HL-60/S4 treated with retinoic acid at 250 ng/mL for 4 days and 3 days (cell line): ENCODE measurements around the gene CDH23.
"Not testable (repeated sequence)": the region's sequence is repeated elsewhere in the genome, so short reads cannot be mapped to it uniquely, and the experiment has no call there.

Source experiments
- in situ Hi-C: fragments of 300-500 bp; cut with MboI; formaldehyde crosslinking; loops from 2 replicates; pipeline ENCODE4 v1.7.0; 2022; ENCODE audit warnings: low sequenced_read_pairs

The CDH23 gene

DNA sequence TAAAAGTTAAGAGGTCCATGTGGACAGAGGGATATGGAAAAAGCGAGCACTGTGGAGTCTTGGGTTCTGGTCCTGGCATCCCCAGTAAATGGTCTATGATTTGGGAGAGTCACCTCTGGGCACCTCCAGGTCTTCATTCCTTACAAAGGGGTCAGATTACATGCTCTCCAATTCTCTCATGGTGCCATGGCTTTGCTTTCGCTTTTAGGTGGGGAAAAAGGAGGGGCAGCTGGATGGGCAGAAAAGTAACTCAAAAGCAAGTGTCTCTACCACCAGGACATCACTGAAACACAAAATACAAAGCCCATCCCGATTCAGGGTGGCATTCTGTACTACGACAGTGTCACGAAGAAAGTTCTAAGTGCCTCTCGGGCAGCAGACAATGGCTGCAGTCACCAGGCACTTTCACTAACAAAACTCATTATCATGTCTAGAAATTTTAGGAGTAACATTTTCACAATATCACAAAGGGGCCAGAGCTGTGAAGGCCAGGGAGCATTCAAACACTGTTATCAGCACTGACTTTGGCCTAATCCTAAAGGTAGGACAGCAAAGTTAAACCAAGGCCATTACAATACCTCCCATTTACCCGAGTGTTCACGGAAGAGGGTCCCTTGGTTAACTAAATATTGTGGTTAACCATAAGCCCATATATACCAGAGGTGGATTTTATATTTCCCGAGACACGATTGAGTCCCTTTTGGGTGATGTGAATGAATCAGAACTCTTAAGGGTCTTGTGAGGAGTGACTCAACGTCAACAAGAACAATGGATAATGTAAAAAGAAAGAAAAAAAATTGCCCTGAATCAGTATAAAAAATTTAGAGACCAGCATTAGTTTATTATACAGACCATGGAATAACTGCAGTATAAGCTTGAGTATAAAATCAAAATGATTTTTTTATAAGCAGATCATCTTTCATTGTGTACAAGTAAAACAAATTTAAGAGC is 451.9 kb downstream of the CDH23 start:
- in situ Hi-C loops = no loop called here

DNA sequence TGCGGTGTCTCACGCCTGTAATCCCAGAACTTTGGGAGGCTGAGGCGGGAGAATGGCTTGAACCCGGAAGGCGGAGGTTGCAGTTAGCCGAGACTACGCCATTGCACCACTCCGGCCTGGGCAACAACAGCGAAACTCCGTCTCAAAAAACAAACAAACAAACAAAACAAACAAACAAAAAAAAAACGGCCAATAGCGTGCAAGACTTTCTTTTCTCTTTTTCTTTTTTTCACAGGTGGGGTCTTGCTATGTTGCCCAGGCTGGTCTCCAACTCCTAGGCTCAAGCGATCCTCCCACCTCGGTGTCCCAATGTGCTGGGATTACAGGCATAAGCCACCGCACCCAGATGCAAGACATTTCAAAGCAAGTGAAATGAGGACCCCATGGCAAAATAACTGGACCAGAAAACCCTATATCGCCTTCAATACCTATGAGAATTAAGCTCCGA is 452.8 kb downstream of the CDH23 start:
- in situ Hi-C loops = no loop called here

DNA sequence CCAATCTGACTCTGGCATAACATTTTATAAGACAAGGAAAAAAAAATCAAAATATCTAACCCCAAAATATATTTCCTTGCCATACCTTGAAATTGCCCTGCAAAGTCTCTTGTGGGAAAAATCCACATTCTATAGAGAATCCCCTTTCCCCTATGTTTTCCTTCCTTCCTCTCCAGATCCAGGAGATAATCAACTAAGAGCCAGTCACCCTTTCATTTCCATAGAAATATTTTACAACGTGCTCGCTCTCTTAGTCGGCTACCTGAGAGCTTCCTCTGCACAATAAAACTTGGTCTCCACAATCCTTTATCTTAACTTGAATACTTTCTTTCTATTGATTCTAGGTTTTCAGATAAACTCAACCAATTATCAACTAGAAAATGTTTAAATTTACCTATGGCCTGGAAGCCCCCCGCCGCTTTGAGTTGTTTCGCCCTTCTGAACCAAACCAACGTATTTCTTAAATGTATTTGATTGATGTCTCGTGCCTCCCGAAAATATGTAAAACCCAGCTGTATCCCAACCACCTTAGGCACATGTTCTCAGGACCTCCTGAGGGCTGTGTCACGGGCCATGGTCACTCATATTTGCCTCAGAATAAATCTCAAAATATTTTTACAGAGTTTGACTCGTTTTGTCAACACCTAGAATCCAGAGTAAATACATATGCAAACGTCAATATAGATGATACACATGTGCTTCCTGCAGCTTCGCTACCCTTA is 453.5 kb downstream of the CDH23 start:
- in situ Hi-C loops = no loop called here

DNA sequence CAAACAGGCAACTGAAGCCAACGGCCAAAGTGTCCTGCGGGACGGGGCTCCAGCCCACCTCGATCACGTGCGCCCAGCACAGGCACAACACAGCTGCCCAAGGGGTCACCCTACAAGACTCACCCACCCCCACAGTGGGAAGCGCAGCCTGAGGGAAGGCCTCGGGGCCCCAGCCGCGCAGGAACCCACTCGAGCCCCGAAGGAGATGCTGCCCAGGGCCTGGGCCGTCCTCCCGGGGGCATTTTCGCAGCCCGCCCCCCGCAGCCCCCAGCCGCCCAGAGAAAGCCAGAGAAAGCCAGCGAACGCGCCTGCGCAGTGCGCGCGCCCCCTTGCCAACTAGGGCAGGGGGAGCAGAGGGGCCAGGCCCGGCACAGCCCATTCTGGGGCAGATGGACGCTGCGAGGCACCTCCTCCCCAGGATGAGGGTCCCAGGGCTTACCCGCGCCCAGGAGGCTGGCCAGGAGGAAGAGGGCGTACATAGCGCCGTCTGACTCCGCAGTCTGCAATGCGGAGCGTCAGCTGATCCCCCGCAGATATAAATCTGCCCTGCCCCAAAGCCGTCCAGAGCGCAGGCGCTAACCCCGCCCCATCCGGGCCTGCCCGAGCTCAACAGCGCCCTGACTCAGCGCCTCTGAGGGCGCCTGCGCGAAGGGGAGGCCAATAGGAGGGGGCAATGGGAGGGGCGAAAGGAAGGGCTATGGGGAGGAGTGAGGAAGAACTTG is 454.2 kb downstream of the CDH23 start, which contains the start of gene PSAP:
PSAP (minus strand) TSS at position 509 of the 722 bp plus-strand sequence; CDS start at position 479, 30 bp downstream.
- in situ Hi-C loops = no loop called here

DNA sequence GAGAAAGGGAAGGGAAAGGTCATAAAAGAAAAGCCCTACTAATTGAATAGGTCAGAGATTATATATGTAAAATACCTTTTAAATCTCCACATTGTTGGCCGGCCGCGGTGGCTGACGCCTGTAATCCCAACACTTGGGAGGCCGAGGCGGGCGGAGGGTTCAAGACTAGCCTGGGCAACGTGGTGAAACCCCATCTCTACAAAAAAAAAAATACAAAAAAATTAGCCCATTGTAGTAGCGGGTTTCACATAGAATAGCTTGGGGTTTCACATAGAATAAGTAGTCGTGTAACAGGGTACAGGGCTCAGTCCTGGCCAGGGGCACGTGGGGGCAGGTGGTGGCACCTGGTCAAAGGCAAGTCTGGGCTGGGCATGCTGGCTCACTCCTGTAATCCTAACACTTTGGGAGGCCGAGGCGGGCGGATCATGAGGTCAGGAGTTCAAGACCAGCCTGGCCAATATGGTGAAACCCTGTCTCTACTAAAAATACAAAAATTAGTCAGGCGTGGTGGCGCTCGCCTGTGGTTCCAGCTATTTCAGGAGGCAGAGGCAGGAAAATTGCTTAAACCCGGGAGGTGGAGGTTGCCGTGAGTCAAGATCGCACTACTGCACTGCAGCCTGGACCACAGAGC is 454.9 kb downstream of the CDH23 start:
- in situ Hi-C loops = not testable (repeated sequence)

DNA sequence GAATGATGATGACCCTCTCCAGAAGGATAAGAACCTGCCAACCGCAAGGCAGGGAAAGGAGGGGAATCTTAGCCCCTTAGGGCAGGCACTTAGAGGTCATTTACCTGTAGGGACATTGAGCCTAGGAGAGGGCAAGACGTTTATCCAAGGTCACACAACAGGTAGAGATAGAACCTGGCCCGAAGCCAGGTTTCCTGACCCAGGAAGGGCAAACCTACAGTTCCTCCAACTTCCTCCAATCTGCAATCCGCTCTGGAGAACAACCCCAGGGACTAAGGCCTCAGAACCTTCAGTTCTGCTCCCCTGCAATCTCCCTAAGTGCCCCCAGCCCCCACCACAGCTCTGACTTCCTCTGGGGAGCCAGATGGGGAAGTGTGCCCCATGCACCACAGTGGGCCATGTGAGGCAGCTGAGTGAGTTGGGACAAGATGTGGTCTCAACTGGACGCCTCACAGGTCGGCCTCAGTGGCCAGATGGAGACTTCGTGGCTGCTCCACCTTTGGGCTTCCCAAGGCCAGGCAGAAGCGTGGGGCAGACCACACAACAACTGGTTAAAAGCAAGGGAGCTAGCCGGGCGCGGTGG is 455.7 kb downstream of the CDH23 start:
- in situ Hi-C loops = no loop called here

DNA sequence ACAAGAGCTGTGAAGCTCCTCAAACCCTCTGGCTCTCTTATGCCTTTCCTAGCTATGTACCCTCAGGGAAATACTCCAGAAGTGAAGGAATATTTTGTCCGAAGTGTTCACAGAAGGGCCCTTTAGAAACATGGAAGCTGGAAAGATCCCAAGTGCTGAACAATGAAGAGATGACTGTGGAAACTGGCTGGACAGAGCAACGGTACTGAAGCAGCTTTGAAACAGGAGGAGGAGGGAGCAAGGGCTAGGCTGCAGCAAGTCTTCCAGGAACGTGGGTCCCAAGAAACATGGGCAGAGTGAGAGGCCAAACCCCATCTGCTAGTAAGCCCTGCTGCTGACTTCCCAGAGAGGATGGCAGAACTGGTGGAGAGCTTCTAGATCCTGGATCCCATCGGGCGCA is 457.3 kb downstream of the CDH23 start:
- in situ Hi-C loops = no loop called here

DNA sequence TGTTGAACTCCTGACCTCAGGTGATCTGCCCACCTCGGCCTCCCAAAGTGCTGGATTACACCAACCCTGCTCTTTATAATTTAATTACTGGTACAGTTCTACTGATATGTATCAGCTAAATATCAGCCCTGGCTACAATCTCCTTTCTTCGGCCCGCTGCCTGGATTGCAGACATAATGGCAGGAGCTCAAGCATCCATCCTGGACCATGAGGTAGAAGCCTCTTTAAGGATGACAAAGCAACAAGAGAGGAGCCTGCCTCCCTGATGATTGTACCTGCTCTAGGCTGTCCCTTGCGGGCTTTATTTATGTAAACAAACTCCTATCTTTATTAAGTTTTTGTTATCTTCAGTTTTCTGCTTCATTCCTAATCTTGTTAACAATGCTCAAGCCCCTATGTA is 459.9 kb downstream of the CDH23 start:
- in situ Hi-C loops = no loop called here

DNA sequence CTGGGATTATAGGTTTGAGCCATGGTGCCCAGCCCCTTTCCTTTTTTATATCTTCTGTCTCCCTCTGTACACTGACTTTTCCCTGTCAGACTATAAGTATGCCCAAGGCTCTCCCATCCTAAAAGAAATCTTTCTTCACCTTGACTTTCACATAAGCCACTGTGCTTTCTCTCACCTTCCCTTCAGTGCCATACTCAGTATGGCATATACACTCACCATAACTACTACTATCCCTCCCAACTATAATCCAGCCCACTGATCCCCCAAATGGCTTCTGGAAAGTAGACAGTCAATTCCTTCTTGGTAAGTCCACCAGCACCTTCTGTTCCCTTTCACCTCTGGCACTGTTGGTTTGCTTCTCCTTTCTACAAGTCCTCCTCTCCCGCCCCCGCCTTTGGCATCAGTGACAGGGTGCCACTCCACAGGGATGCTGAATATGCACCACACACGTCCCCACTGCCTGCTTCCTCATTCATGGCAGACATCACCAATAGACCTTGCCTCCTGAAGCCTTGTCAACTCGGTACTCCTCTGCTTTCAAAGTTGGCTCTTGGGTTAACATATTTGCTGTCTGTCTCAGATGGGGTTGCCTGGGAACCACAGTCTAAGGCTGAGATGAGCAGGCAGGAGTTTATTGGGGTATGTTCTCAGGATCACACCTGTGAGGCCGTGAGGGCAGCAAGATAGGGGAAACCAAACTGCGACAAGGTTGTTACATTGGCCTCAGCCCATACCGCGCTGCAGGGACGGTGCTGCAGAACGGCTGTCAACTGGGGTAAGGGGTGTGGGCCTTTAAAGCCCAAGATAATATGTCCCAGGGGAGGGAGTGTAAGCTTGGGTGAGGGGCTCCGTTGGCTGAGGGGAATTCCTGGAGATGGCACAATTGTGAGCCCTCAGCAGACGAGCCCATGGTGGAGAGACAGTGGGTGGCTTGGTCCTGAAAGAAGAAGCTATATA is 461.5 kb downstream of the CDH23 start:
- in situ Hi-C loops = no loop called here

DNA sequence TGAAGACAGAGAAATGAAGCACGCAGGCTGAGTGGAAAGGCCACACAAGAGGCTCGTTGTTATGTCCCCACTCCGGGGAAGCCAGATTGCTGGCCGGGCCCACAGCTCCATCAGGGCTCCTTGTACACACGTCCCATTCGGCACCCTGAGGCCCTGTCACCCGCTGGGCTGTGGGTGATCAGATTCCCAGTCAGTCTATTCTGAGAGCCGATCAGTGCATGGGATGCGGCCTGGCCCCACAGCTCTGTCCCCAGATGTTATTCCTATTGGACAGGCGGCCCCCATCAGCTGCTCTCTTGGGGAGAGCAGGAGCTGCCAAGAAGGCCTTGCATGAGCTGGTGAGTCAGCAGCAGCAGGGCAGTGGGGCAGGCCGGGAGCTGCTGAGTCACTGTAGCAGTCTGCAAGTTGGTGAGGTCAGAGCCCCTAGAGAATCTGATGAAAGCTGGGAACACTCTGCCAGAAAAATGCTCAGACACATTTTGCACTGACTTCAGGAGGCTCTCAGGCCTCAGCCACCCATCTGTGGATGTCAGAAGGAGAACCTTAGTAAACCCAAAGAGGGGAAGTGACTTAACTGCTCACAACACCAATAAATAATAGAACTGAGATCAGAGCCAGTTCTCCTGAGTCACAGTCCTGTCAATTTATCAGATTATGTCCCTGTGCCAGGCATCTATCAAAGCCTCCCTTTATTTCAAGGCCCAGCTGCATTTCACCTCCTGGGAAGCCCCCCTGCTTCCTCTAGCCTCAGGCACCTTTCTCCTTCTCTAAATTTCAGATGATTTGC is 463.7 kb downstream of the CDH23 start:
- in situ Hi-C loops = no loop called here

DNA sequence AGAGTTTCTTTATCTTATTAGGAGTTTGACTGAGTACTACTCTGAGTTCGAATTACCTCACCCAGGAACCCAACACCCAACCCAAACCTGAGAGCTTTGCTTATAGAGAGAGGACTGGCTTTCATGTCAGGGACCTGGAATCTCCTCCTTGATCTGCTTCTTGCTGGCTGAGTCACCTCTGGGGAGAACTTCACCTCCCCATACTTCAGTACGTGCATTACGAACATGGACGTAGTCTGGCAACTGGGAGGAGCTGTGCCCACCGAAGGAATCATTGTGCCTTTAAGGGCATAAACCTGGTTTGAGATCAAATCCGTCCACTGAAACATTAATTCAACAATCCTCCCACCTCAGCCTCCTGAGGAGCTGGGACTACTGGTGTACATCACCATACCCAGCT is 466.5 kb downstream of the CDH23 start:
- in situ Hi-C loops = no loop called here

DNA sequence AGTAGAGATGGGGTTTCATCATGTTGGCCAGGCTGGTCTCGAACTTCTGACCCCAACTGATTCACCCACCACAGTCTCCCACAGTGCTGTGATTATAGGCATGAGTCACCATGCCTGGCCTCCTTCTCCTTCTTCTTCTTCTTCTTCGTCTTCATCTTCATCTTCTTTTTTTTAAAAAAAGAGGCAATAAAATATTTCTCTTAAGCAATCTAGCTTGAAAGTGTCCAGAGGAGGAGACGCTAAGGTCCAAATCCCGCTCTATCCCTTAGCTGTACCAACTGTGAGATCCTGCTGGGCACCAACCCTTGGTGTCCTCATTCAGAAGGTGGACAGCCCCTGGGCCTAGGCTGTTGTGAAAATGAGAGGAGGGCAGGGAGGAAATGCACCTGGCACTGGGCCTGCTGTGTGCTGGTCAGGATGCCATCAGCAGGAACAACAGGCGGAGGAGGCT is 468.2 kb downstream of the CDH23 start:
- in situ Hi-C loops = no loop called here
